OCI-LY3 (cell line): ENCODE results near the gene SPATA31E1.
"Not testable (repeated sequence)": the region's sequence is repeated elsewhere in the genome, so short reads cannot be mapped to it uniquely, and the experiment has no call there.

Experiments
- EZH2phosphoT487 ChIP-seq: fragments of 200-600 bp; shearing (Covaris generic); IDR thresholded peaks from 2 replicates; pipeline ENCODE4 v1.6.1; 2018; ENCODE audit warnings: antibody characterized with exemption, mixed run types, low read depth
- TF ChIP-seq, protein P1 (sequence below): fragments of 200-600, 300-600 bp; sonication (generic); IDR thresholded peaks from 2 replicates; pipeline ENCODE4 v1.5.1; 2014; ENCODE audit warnings: antibody characterized with exemption, low read length, low read depth

DNA sequence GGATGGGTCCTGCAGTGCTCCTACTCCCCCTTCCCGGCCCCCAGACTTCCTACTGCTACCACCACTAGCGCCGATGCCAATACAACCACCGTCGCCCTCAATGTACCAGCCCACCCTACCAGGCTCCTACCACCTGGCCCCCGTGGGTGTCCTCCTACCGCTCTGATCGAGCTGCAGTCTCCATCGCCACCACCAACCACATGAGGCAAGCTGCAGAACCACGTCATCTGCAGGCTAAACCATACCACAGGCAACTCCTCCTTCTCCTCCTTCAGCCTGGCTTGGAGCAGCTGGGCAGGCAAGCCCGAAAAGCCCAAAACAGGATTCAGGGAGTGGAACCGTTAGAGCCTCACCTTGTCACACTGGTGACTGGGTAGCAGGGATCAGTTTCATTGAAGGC lies 54.7 kb downstream of the SPATA31E1 start:
- TF ChIP-seq, protein P1, sequence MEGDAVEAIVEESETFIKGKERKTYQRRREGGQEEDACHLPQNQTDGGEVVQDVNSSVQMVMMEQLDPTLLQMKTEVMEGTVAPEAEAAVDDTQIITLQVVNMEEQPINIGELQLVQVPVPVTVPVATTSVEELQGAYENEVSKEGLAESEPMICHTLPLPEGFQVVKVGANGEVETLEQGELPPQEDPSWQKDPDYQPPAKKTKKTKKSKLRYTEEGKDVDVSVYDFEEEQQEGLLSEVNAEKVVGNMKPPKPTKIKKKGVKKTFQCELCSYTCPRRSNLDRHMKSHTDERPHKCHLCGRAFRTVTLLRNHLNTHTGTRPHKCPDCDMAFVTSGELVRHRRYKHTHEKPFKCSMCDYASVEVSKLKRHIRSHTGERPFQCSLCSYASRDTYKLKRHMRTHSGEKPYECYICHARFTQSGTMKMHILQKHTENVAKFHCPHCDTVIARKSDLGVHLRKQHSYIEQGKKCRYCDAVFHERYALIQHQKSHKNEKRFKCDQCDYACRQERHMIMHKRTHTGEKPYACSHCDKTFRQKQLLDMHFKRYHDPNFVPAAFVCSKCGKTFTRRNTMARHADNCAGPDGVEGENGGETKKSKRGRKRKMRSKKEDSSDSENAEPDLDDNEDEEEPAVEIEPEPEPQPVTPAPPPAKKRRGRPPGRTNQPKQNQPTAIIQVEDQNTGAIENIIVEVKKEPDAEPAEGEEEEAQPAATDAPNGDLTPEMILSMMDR = not testable (repeated sequence)
- not testable (repeated sequence) for TF ChIP-seq EZH2phosphoT487
